ENCODE results near the gene PWWP2B.

The PWWP2B gene

GRCh38 chr10:132427006-132427771 lies 30.2 kb downstream of the PWWP2B start:
- no peak for DNase-seq (ENCODE audit: low read depth)
- peak; percentile 9 for TF ChIP-seq CTCF (conservative IDR thresholded peaks at IDR 0.05; ENCODE audit: low read depth, low read length)
- H3K4me3 ChIP-seq (ENCODE audit: low read length) = no peak overlapping the region

- no peak overlapping the region for H3K4me3 ChIP-seq (ENCODE audit: low read length)
- TF ChIP-seq CTCF (conservative IDR thresholded peaks at IDR 0.05; ENCODE audit: low read depth, low read length) = no peak
- DNase-seq (ENCODE audit: low read depth) = no peak
Measured at GRCh38 chr10:132427939-132428367, 31.0 kb downstream of the PWWP2B start.

GRCh38 chr10:132428486-132428995 lies 31.5 kb downstream of the PWWP2B start:
- no peak for DNase-seq (ENCODE audit: low read depth)
- TF ChIP-seq CTCF (conservative IDR thresholded peaks at IDR 0.05; ENCODE audit: low read depth, low read length) = no peak
- H3K4me3 ChIP-seq (ENCODE audit: low read length) = no peak overlapping the region

GRCh38 chr10:132429281-132430230 lies 32.6 kb downstream of the PWWP2B start:
- DNase-seq (ENCODE audit: low read depth) = no peak
- no peak for TF ChIP-seq CTCF (conservative IDR thresholded peaks at IDR 0.05; ENCODE audit: low read depth, low read length)
- H3K4me3 ChIP-seq (ENCODE audit: low read length) = no peak overlapping the region

- TF ChIP-seq CTCF (conservative IDR thresholded peaks at IDR 0.05; ENCODE audit: low read depth, low read length) = no peak
- DNase-seq (ENCODE audit: low read depth) = no peak
- no peak overlapping the region for H3K4me3 ChIP-seq (ENCODE audit: low read length)
Measured at GRCh38 chr10:132430231-132430743, 33.3 kb downstream of the PWWP2B start.

GRCh38 chr10:132430861-132431271 lies 33.9 kb downstream of the PWWP2B start:
- TF ChIP-seq CTCF (conservative IDR thresholded peaks at IDR 0.05; ENCODE audit: low read depth, low read length) = no peak
- H3K4me3 ChIP-seq (ENCODE audit: low read length) = no peak overlapping the region
- no peak for DNase-seq (ENCODE audit: low read depth)
